Panc1 (cell line): ENCODE data around the gene MYO16.

Experiments
- CTCF ChIP-seq: fragments of 450-650 bp; IDR thresholded peaks from 2 replicates; pipeline ENCODE4 v1.5.1; 2017; ENCODE audit warnings: mild to moderate bottlenecking
- POLR2AphosphoS5 ChIP-seq: IDR thresholded peaks from 2 replicates; pipeline ENCODE4 v1.6.1; 2012; ENCODE audit warnings: mild to moderate bottlenecking, low read depth, low read length, moderate library complexity
- SIN3A ChIP-seq: IDR thresholded peaks from 2 replicates; pipeline ENCODE4 v1.6.1; 2012; ENCODE audit warnings: low read depth, mild to moderate bottlenecking, low read length, moderate library complexity, borderline replicate concordance; ENCODE audit not compliant: insufficient read depth
- TCF7L2 ChIP-seq: IDR thresholded peaks from 2 replicates; pipeline ENCODE4 v1.6.1; 2011; ENCODE audit warnings: mild to moderate bottlenecking, low read depth, low read length, inconsistent platforms
- TF ChIP-seq, protein P1 (sequence below), 2 experiments: IDR thresholded peaks; 2 replicates each; pipeline ENCODE4 v1.6.1; 2011 to 2012; ENCODE audit warnings: low read depth in 2 of 2, control low read depth in 1 of 2, low read length in 1 of 2, mild to moderate bottlenecking in 1 of 2, moderate library complexity in 1 of 2; ENCODE audit not compliant: insufficient read depth in 1 of 2

DNA sequence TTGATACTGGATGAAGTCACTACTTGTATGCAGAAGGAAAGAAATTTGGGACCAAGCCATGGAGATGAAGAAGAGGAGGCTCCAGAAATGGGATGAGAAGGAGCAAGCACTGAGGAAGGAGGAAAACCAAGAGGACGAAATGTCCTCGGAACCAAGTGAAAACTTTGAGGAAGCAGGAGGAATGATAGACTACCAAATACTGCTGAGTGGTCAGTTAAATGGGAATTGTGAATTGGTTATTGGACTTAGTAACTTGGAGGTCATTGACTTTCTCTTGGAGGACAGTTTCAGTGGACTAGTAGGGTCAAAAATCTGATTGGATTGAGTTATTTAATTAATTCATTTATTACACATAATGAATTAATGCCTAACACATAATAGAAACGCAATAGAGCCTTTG, 167.9 kb downstream of the MYO16 start:
- TF ChIP-seq CTCF = no peak
- TF ChIP-seq SIN3A = no peak
- TF ChIP-seq TCF7L2 = no peak
- TF ChIP-seq, protein P1, sequence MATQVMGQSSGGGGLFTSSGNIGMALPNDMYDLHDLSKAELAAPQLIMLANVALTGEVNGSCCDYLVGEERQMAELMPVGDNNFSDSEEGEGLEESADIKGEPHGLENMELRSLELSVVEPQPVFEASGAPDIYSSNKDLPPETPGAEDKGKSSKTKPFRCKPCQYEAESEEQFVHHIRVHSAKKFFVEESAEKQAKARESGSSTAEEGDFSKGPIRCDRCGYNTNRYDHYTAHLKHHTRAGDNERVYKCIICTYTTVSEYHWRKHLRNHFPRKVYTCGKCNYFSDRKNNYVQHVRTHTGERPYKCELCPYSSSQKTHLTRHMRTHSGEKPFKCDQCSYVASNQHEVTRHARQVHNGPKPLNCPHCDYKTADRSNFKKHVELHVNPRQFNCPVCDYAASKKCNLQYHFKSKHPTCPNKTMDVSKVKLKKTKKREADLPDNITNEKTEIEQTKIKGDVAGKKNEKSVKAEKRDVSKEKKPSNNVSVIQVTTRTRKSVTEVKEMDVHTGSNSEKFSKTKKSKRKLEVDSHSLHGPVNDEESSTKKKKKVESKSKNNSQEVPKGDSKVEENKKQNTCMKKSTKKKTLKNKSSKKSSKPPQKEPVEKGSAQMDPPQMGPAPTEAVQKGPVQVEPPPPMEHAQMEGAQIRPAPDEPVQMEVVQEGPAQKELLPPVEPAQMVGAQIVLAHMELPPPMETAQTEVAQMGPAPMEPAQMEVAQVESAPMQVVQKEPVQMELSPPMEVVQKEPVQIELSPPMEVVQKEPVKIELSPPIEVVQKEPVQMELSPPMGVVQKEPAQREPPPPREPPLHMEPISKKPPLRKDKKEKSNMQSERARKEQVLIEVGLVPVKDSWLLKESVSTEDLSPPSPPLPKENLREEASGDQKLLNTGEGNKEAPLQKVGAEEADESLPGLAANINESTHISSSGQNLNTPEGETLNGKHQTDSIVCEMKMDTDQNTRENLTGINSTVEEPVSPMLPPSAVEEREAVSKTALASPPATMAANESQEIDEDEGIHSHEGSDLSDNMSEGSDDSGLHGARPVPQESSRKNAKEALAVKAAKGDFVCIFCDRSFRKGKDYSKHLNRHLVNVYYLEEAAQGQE (IDR thresholded peaks at IDR 0.05; ENCODE audit: insufficient read depth in 1 of 2, low read depth in 2 of 2, low read length in 1 of 2) = no peak
- TF ChIP-seq POLR2AphosphoS5 = no peak
